ENCODE measurements around the gene CRKL. TPM values are rescaled to one million over a fixed set of nuclear protein-coding genes. Genes with fewer than 3 reads are reported as not detected.

The CRKL gene
- total RNA-seq, 1 experiment from 2014 or later, result 106 TPM

DNA sequence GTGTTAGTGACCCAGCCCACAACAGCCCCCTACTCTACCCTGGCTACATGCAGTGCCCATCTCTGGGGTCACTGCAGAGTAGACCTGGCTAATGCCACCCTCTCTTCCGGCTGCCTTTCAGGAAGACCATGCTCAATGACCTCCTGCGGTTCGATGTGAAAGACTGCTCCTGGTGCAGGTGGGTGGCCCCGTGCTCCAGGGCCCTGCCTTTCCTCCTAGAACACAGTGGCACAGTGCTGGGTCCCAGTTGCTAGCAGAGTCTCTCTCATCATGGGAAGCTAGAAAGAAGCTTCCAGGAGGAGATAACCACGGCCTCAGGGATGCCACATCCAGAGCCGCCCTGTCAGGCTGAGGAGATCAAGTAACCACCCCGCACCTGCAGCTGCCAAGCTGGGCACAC is 68.5 kb downstream of the CRKL start:
- no peaks in the 10 kb centered on the region; a peak in 1 of 5 replicates for H3K9me3 Mint-ChIP-seq
- Histone ChIP-seq H3K18ac (ENCODE audit: insufficient read length, low read depth, low read length) (no peak overlapping the region), H4K20me1 (ENCODE audit: control insufficient read depth, insufficient read depth, insufficient read length) (no peaks in the 10 kb centered on the region), H4K5ac (ENCODE audit: insufficient read length, low read depth, low read length) (no peak overlapping the region), H2BK12ac (ENCODE audit: insufficient read length, low read depth, low read length) (no peak overlapping the region), H3K9me3 (ENCODE audit: control insufficient read depth, low read depth, low read length) (no peaks in the 10 kb centered on the region), H4K91ac (ENCODE audit: insufficient read length, low read depth, low read length) (no peak overlapping the region), H2BK15ac (ENCODE audit: low read depth, low read length) (no peak overlapping the region), H3K56ac (ENCODE audit: insufficient read length, low read depth, low read length) (no peak overlapping the region), H3K4me2 (ENCODE audit: insufficient read depth, insufficient read length, low read length) (no peak overlapping the region), H3K14ac (ENCODE audit: insufficient read depth, low read length) (no peak overlapping the region), H3K23me2 (ENCODE audit: insufficient read length, low read depth, low read length, poor library complexity, severe bottlenecking) (peaks cover 11% of the 10 kb centered on the region), H3K79me1 (ENCODE audit: insufficient read depth, low read depth, low read length, poor library complexity, severe bottlenecking) (no peaks in the 10 kb centered on the region), H2BK120ac (ENCODE audit: low read depth, low read length, poor library complexity, severe bottlenecking) (no peak overlapping the region), H2BK5ac (ENCODE audit: insufficient read length, low read length) (no peak overlapping the region), H3K27ac (ENCODE audit: insufficient read length, low read depth, low read length) (no peak overlapping the region), H3K4ac (ENCODE audit: low read depth, low read length) (no peak overlapping the region), H4K8ac (replicated peaks; ENCODE audit: insufficient read length, low read depth, low read length) (no peak overlapping the region), H3K27me3 (ENCODE audit: insufficient read depth, low read length) (no peaks in the 10 kb centered on the region), H2BK20ac (ENCODE audit: low read depth, low read length, poor library complexity, severe bottlenecking) (no peak overlapping the region), H3K23ac (ENCODE audit: insufficient read length, low read depth, low read length) (no peak overlapping the region), H3K4me1 (ENCODE audit: insufficient read depth, low read length) (0 out of 2 replicates have a peak, but pooled peaks cover 2% of the 10 kb centered on the region), H2AFZ (ENCODE audit: low read length) (no peak overlapping the region), H3K9ac (ENCODE audit: extremely low read depth, insufficient read length, low read length) (no peak overlapping the region), H2AK5ac (ENCODE audit: insufficient read length, low read length) (no peak overlapping the region), H3K79me2 (ENCODE audit: insufficient read depth, low read length) (no peaks in the 10 kb centered on the region), H3T11ph (ENCODE audit: low read length) (no peak overlapping the region)
- WGBS (ENCODE audit: extremely low coverage, insufficient read length, low lambda C conversion rate), result no CpG with 5 or more reads among the region's 7 CpGs
- H3K27ac Mint-ChIP-seq, result no peak overlapping the region
- no peak overlapping the region for H3K4me3 Mint-ChIP-seq
- DNase-seq, result no peak
- peaks cover 0 to 32% (median 21%) of the 10 kb centered on the region in 3 experiments; a peak in 6 of 7 replicates for H3K36me3 Mint-ChIP-seq (ENCODE audit: insufficient read depth in 1 of 3, low read depth in 3 of 3)
- H3K4me1 Mint-ChIP-seq, result peaks cover 15 to 16% of the 10 kb centered on the region in 2 experiments
- no peak for TF ChIP-seq CTCF (conservative IDR thresholded peaks at IDR 0.05)
- H3K27me3 Mint-ChIP-seq (ENCODE audit: low read depth), result no peaks in the 10 kb centered on the region; the same call in 1 of the 2 replicates
